22Rv1 (cell line): ENCODE data around the gene LRRC56.

Source experiments
- ZFX ChIP-seq: fragments of 450-650 bp; IDR thresholded peaks from 2 replicates; pipeline ENCODE4 v1.6.1; 2017; ENCODE audit warnings: antibody characterized with exemption, borderline replicate concordance
- TF ChIP-seq, protein P1 (sequence below): fragments of 450-650 bp; IDR thresholded peaks from 2 replicates; pipeline ENCODE4 v1.5.1; 2017; ENCODE audit warnings: mild to moderate bottlenecking

DNA sequence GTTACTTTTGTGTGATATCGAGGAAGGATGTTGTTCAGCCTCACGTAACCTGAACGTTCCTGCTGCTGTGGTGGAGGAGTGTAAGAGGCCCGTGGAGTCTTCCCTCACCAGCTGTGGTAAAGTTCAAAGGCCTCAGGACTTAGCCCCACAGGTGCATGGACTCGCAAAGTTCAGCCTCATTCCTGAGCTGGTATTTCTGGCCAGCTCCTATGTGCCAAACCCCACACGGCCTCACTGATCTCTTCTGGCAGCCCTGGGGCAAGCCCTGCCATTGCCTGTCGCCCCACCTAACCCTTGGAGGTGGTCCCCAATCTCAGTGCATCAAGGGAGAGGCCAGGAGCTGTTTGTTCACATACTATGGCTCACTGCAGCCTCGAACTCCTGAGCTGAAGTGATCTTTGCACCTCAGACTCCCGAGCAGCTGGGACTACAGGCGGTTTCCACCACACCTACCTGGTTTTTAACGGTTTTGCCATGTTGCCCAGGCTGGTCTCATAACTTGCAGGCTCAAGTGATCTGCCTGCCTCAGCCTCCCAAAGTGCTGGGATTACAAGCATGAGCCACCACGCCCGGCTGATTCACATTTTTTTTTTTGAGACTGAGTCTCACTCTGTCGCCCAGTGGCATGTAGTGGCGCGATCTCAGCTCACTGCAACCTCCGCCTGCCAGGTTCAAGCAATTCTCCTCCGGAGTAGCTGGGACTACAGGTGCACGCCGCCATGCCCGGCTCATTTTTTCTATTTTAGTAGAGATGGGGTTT, 41.1 kb downstream of the LRRC56 start:
- TF ChIP-seq, protein P1, sequence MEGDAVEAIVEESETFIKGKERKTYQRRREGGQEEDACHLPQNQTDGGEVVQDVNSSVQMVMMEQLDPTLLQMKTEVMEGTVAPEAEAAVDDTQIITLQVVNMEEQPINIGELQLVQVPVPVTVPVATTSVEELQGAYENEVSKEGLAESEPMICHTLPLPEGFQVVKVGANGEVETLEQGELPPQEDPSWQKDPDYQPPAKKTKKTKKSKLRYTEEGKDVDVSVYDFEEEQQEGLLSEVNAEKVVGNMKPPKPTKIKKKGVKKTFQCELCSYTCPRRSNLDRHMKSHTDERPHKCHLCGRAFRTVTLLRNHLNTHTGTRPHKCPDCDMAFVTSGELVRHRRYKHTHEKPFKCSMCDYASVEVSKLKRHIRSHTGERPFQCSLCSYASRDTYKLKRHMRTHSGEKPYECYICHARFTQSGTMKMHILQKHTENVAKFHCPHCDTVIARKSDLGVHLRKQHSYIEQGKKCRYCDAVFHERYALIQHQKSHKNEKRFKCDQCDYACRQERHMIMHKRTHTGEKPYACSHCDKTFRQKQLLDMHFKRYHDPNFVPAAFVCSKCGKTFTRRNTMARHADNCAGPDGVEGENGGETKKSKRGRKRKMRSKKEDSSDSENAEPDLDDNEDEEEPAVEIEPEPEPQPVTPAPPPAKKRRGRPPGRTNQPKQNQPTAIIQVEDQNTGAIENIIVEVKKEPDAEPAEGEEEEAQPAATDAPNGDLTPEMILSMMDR: no peak
- TF ChIP-seq ZFX: no peak
